Heart left ventricle (tissue), 16 donors: Measurements from ENCODE around the gene CCDC9. TPM values are rescaled to one million over a fixed set of nuclear protein-coding genes. Genes with fewer than 3 reads are reported as not detected.
A peak's percentile ranks its signal among the peaks of the same experiment; 100 is the strongest.

Experiments
- ATAC-seq, 4 donors: fragments of 200-7000 bp; cut with Tn5 transposase; one replicate each; pipeline ENCODE4 v1.9.1; 2020 to 2022; ENCODE audit warnings: moderate library complexity in 4 of 4, mild to moderate bottlenecking in 3 of 4, moderate number of reproducible peaks in 1 of 4
- DNase-seq, 5 donors: peaks; one replicate each; pipeline ENCODE4 v3.0.0-alpha.2; 2020
- H3K27ac ChIP-seq, 12 donors: fragments of 200-600 bp; sonication (generic) in 4 of 12; one replicate each; pipeline versions ENCODE4 v1.5.0 to v1.8.0; 2016 to 2022; ENCODE audit warnings: mild to moderate bottlenecking in 2 of 12
- H3K27me3 ChIP-seq, 9 donors: fragments of 200-600 bp; sonication (generic) in 2 of 9; one replicate each; pipeline versions ENCODE4 v1.5.1 to v1.8.0; 2016 to 2022; ENCODE audit warnings: mild to moderate bottlenecking in 3 of 9
- H3K36me3 ChIP-seq, 9 donors: fragments of 200-600 bp; sonication (generic) in 2 of 9; one replicate each; pipeline versions ENCODE4 v1.5.0 to v1.8.0; 2018 to 2022; ENCODE audit warnings: mild to moderate bottlenecking in 2 of 9
- H3K4me1 ChIP-seq, 12 donors: fragments of 200-600 bp; sonication (generic) in 4 of 12; one replicate each; pipeline versions ENCODE4 v1.5.0 to v1.8.0; 2016 to 2022; ENCODE audit warnings: mild to moderate bottlenecking in 3 of 12
- H3K4me3 ChIP-seq, 12 donors: fragments of 200-600 bp; sonication (generic) in 4 of 12; one replicate each; pipeline versions ENCODE4 v1.5.0 to v1.8.0; 2017 to 2022; ENCODE audit warnings: mild to moderate bottlenecking in 9 of 12, moderate library complexity in 4 of 12
- H3K9me3 ChIP-seq, 12 donors: fragments of 200-600 bp; sonication (generic) in 4 of 12; one replicate each; pipeline versions ENCODE4 v1.5.0 to v1.8.0; 2016 to 2022; ENCODE audit warnings: mild to moderate bottlenecking in 1 of 12
- CTCF ChIP-seq, 12 donors: fragments of 200-600 bp; sonication (generic) in 4 of 12; IDR thresholded peaks; one replicate each; pipeline versions ENCODE4 v1.5.0 to v1.8.0; 2018 to 2022; ENCODE audit warnings: antibody characterized with exemption in 12 of 12, mild to moderate bottlenecking in 5 of 12
- POLR2A ChIP-seq, 2 donors: fragments of 450-650 bp; IDR thresholded peaks; one replicate each; pipeline ENCODE4 v1.6.1; 2017; ENCODE audit warnings: antibody characterized with exemption in 2 of 2, mild to moderate bottlenecking in 2 of 2, moderate library complexity in 2 of 2
- WGBS, 4 donors: extraction: QIAGEN DNeasy Blood & Tissue Kit in 2 of 4; methylation state at CpG; one replicate each; pipeline versions ENCODE4 v1.1.5 to v1.1.7; 2013 to 2018; 5-methylcytosine and 5-hydroxymethylcytosine counted together
- intact Hi-C, 10 donors: fragments of 100-400 bp; cut with DNase I; formaldehyde crosslinking; loops; one replicate each; pipeline versions ENCODE4 v1.11.1 to v1.14.2; 2022
- polyA plus RNA-seq, 2 donors: library from polyadenylated mRNA; stranded (reverse); fragments of 200-250 nt; gene quantifications; one replicate each; pipeline ENCODE4 v1.2.3, GENCODE V29; 2013
- total RNA-seq, 9 donors: library from RNA; depleted of rRNA in 2 of 9; stranded (reverse); fragments of >200 nt in 2 of 9; fragmentation: NEBNext Ultra II Directional in 3 of 9; extraction: Animal tissue kit (Norgen Biotek cat#: 25700) in 3 of 9; gene quantifications; one replicate each; pipeline versions ENCODE4 v1.1.0 to v1.2.4, GENCODE V29; 2016 to 2023
- donor health status: ischemic (EF 13 %, LVEDD 7.1; RV severe dilation, severe dysfunction).
- donor health status: healthy with polysubstance abuse.
- donor health status: DM: no; HTN: yes; CAD: no.
- donor health status: DM: no; HTN: no; CAD: no.
- donor health status: ischemic (EF 25% LVEDD 6.9; RV normal size, moderate dysfunction).
- donor health status: ischemic (EF 25% LVEDD 5.7; RV mildly dilated, moderate dysfunction).
- donor health status: healthy.
- donor health status: DM: yes; HTN: yes; CAD: no.
- donor health status: ischemic (EF 35%, LVEDD 5.7; RV mildly dilated, moderate dysfunction).
- donor health status: nonischemic (EF 11% LVEDD 7.7; RV severe dilation, severe dysfunction).
- donor health status: DM: yes; HTN: yes; CAD: no.
- donor health status: PGD.
- donor health status: ischemic (EF 29% LVEDD 5.4; RV normal size, mild dysfunction).
- donor health status: nonischemic (EF 23%, LVEDD 6.1; RV moderate dilation, normal function).

CCDC9 gene
- total and polyA plus RNA-seq, 11 donors, result 6.7 to 33.3 (median 15.5) TPM

- Histone ChIP-seq H3K4me1 (peaks cover 0 to 67% (median 36%) of the 10 kb centered on the region in 12 donors), H3K27me3 (no peaks in the 10 kb centered on the region), H3K36me3 (peaks cover 0 to 24% (median 7%) of the 10 kb centered on the region in 9 donors), H3K9me3 (no peaks in the 10 kb centered on the region), H3K4me3 (peak overlapping the region; percentile 34 to 99 (median 88)), H3K27ac (peak overlapping the region; percentile 97 to 100 (median 100))
- DNase-seq, result peak; percentile 55 to 75 (median 60)
- intact Hi-C loops, result loop anchor here in 1 of 10 donors (5.0 kb wide), 1 partner anchor 71 kb away; no protein-coding TSS in a partner anchor
- ATAC-seq, result peak in 3 of 4 donors; percentile 0 to 5 (median 2)
- no peak for TF ChIP-seq POLR2A (IDR thresholded peaks at IDR 0.05)
- no peak for TF ChIP-seq CTCF (IDR thresholded peaks at IDR 0.05)
- 3 to 7% (median 4%) methylated on average over 32 to 50 of the region's 50 CpGs for WGBS, 4 donors
These were observed 28.0 kb upstream of the CCDC9 start for GRCh38 chr19:47228168-47228936.

GRCh38 chr19:47228937-47229675, 27.2 kb upstream of the CCDC9 start:
- Histone ChIP-seq H3K9me3 (no peaks in the 10 kb centered on the region), H3K4me3 (peak overlapping the region in 11 of 12 donors; percentile 44 to 99 (median 96)), H3K27ac (peak overlapping the region; percentile 97 to 100 (median 100)), H3K36me3 (peaks cover 0 to 16% (median 0%) of the 10 kb centered on the region in 9 donors), H3K27me3 (no peaks in the 10 kb centered on the region), H3K4me1 (peaks cover 0 to 67% (median 36%) of the 10 kb centered on the region in 12 donors)
- ATAC-seq (no peak), DNase-seq (no peak)
- TF ChIP-seq CTCF (IDR thresholded peaks at IDR 0.05) (no peak), POLR2A (IDR thresholded peaks at IDR 0.05) (no peak)
- intact Hi-C loops, result loop anchor here in 1 of 10 donors (5.0 kb wide), 1 partner anchor 72 kb away; no protein-coding TSS in a partner anchor
- 8 to 19% (median 19%) methylated on average over 9 to 10 of the region's 10 CpGs for WGBS, 4 donors

GRCh38 chr19:47229676-47230053, 26.7 kb upstream of the CCDC9 start:
- no peaks in the 10 kb centered on the region for H3K27me3 ChIP-seq
- no peaks in the 10 kb centered on the region for H3K9me3 ChIP-seq
- H3K4me1 ChIP-seq, result peaks cover 0 to 67% (median 36%) of the 10 kb centered on the region in 12 donors
- no peak for DNase-seq
- intact Hi-C loops, result loop anchor here in 2 of 10 donors (2.0 to 5.0 kb wide), 2 partner anchors 15 to 72 kb away; no protein-coding TSS in a partner anchor
- peaks cover 0 to 10% (median 0%) of the 10 kb centered on the region in 9 donors for H3K36me3 ChIP-seq
- 3 to 11% (median 7%) methylated on average over 9 of the region's 9 CpGs for WGBS, 4 donors
- TF ChIP-seq POLR2A (IDR thresholded peaks at IDR 0.05) (no peak), CTCF (IDR thresholded peaks at IDR 0.05) (no peak)
- ATAC-seq, result no peak
- peak overlapping the region in 11 of 12 donors; percentile 61 to 100 (median 99) for H3K27ac ChIP-seq
- H3K4me3 ChIP-seq, result peak overlapping the region; percentile 72 to 99 (median 96)
